VCaP (cell line): ENCODE measurements around the gene SYNPO2.

Experiments used
- H3K27ac ChIP-seq: fragments of 450-650 bp; 2 replicates; pipeline ENCODE4 v1.5.1; 2017
- TF ChIP-seq, protein P1 (sequence below): fragments of 450-650 bp; conservative IDR thresholded peaks from 2 replicates; pipeline ENCODE4 v1.5.1; 2017; ENCODE audit warnings: mild to moderate bottlenecking, moderate library complexity

SYNPO2 gene

DNA sequence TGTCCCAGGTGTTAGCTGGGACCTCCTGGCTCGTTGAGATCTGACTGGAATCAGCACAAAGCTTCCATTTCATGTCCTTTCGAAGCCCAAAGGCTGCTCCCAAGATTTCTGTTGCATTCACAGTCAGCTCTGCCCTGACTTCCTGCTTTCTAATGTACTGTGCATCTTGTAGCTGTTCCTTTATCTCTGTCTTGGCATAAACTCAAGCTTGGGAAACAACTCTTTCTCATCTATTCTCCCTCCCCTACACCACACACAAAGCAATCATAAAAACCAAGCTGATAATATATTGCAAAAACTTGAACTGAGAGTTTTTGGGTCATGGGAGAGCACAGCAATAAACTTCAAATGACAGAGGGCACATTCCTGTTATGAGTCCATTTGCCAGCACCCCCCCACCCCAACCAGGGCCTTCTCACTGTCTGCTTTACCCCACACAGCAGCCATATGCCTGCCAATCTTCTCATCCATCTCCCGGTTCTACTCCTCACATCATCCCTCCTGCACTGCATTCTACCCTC lies 76.3 kb downstream of the SYNPO2 start:
- TF ChIP-seq, protein P1, sequence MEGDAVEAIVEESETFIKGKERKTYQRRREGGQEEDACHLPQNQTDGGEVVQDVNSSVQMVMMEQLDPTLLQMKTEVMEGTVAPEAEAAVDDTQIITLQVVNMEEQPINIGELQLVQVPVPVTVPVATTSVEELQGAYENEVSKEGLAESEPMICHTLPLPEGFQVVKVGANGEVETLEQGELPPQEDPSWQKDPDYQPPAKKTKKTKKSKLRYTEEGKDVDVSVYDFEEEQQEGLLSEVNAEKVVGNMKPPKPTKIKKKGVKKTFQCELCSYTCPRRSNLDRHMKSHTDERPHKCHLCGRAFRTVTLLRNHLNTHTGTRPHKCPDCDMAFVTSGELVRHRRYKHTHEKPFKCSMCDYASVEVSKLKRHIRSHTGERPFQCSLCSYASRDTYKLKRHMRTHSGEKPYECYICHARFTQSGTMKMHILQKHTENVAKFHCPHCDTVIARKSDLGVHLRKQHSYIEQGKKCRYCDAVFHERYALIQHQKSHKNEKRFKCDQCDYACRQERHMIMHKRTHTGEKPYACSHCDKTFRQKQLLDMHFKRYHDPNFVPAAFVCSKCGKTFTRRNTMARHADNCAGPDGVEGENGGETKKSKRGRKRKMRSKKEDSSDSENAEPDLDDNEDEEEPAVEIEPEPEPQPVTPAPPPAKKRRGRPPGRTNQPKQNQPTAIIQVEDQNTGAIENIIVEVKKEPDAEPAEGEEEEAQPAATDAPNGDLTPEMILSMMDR, result no peak
- H3K27ac ChIP-seq, result no peak overlapping the region

DNA sequence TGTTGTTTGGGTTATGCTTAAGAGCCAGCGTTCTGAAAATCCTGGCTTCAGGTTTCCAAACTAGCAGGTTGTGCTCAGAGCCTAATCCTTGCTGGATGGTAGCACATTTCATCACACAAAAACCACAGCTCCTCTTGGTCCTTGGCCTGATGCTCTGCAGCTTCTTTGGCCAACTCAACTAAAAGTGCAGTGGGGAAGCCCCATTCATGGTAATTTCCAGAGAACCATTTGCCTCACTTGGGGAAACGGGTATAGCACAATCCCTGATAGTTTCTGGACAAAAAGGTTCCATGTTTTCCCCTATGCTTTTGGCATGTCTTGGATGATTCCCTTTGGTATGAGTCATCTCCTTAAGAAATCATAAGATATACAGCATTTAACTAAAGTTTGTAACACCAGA lies 78.7 kb downstream of the SYNPO2 start:
- TF ChIP-seq, protein P1, result no peak
- H3K27ac ChIP-seq, result no peak overlapping the region

DNA sequence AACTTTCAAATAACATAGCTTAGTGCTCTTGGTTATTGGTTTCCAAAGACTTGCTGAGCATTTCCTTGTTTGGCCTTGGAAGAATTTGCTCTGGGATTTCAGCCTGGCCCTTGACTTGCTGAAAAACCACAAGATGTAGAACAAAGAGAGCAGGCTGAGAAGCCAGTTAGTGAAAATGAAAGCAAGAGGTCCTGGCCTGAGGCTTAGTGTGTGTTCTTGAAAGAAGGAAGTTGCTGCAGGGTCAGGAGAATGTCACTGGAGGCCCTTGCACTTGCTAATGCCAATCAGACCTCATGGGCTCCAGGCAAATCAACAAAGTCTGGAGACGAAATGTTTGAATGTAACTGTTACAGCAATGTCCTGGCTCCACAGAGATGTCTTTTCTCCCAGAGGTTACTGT lies 79.4 kb downstream of the SYNPO2 start:
- TF ChIP-seq, protein P1, result no peak
- H3K27ac ChIP-seq, result no peak overlapping the region

DNA sequence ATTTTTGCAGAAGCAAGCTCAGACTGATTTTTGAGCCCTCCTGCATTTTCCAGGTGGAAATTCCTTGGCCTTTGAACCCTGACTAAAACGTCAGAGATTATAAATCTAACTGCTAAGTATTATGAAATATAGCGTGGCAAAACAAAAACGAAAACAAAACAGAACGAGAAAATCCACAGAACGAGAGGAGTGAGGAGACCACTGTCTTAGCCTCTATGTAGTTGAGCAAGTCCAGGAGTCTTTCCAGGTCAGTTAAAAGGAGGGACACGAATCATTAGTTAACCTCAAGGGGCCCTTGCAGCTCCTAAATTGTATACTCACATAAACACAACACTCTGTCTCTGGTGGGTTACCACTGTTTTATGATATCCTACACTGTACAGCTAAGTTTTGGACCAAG lies 80.2 kb downstream of the SYNPO2 start:
- no peak overlapping the region for H3K27ac ChIP-seq
- TF ChIP-seq, protein P1, result no peak

DNA sequence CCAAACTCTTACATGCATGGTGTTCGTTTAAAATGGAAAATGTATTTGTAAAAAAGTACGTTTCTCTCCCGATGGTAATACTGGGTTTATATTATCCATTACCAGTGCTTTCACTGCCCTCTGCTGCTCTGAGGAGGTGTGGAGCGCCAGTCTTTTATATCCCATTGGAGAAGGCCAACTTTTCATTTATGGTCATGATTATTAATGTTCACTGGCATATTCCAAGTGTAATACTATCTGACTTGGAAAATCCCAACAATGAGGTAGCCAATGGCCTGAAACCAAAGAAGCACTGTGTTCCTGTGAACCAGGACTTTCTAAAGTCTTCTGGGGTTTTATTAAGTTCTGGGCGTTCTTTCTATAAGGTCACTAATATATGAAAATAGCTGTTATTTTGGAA lies 80.7 kb downstream of the SYNPO2 start:
- H3K27ac ChIP-seq, result no peak overlapping the region
- TF ChIP-seq, protein P1, result peak; percentile 79

DNA sequence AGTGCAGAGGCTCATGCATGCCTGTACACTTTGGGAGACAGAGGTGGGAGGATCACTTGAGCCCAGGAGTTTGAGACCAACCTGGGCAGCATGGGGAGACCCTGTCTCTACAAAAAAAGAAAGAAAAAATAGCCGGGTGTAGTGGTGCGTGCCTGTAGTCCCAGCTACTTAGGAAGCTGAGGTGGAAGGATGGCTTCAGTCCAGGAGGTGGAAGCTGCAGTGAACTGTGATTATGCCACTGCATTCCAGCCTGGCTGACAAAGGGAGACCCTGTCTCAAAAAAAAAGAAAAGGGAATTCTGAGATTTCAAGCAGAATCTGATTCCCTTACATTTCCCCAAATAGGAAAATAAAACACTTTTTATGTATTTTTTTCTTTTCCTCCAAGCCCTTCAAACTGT lies 83.5 kb downstream of the SYNPO2 start:
- no peak overlapping the region for H3K27ac ChIP-seq
- TF ChIP-seq, protein P1, result no peak

DNA sequence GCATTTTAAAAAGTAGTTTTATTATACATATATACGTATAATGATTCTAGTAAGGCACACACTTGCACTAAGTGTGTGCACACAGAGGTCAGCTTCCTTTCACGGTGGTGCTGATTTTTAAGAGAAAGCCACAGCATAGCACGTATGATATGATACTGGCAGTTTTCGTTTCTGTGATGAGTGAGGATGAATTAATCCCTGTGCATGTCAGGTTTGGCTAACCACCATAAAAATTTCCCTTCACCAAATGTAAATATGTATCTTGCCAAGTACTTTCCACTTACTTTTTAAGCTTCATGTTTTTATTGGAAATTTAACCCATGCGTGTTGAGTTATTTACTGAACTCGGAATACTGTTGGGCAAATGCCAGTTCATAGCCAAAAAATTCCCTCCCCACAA lies 84.6 kb downstream of the SYNPO2 start:
- TF ChIP-seq, protein P1, result no peak
- no peak overlapping the region for H3K27ac ChIP-seq
